Neuron (in vitro differentiated cells): Measurements from ENCODE around the gene PUS10.
A peak's percentile ranks its signal among the peaks of the same experiment; 100 is the strongest.
"Not testable (repeated sequence)": the region's sequence is repeated elsewhere in the genome, so short reads cannot be mapped to it uniquely, and the experiment has no call there.

Experiments used
- H2AFZ ChIP-seq: one replicate; pipeline ENCODE4 v1.6.1; 2013; ENCODE audit warnings: low read depth, mild to moderate bottlenecking, inconsistent platforms, low read length, moderate library complexity
- H3K27me3 ChIP-seq: one replicate; pipeline ENCODE4 v1.6.1; 2013; ENCODE audit warnings: low read length; ENCODE audit not compliant: insufficient read depth
- H3K36me3 ChIP-seq: one replicate; pipeline ENCODE4 v1.6.1; 2013; ENCODE audit warnings: low read length; ENCODE audit not compliant: insufficient read depth
- H3K4me1 ChIP-seq: one replicate; pipeline ENCODE4 v1.6.1; 2013; ENCODE audit warnings: low read length; ENCODE audit not compliant: insufficient read depth
- H3K4me3 ChIP-seq: 2 replicates; pipeline ENCODE4 v1.5.1; 2013; ENCODE audit warnings: mild to moderate bottlenecking, low read length, moderate library complexity
- H3K9me3 ChIP-seq: one replicate; pipeline ENCODE4 v1.6.1; 2013; ENCODE audit warnings: low read length

Gene PUS10

GRCh38 chr2:61021228-61021660 is 3.2 kb upstream of the PUS10 start:
- Histone ChIP-seq H2AFZ (no peak overlapping the region), H3K36me3 (peaks cover 21% of the 10 kb centered on the region), H3K4me3 (no peak overlapping the region), H3K9me3 (peaks cover 9% of the 10 kb centered on the region), H3K27me3 (no peaks in the 10 kb centered on the region), H3K4me1 (peaks cover 12% of the 10 kb centered on the region)

- Histone ChIP-seq H3K27me3 (no peaks in the 10 kb centered on the region), H2AFZ (no peak overlapping the region), H3K36me3 (peaks cover 17% of the 10 kb centered on the region), H3K4me1 (peaks cover 18% of the 10 kb centered on the region), H3K9me3 (peaks cover 9% of the 10 kb centered on the region), H3K4me3 (peak overlapping the region; percentile 94)
These were observed 743 bp upstream of the PUS10 start for GRCh38 chr2:61018798-61019197.

GRCh38 chr2:61018318-61018755 is 282 bp upstream of the PUS10 start:
- H3K4me3 ChIP-seq = peak overlapping the region; percentile 94
- H3K36me3 ChIP-seq = peaks cover 13% of the 10 kb centered on the region
- no peaks in the 10 kb centered on the region for H3K27me3 ChIP-seq
- H3K4me1 ChIP-seq = peaks cover 18% of the 10 kb centered on the region
- H3K9me3 ChIP-seq = peaks cover 9% of the 10 kb centered on the region
- H2AFZ ChIP-seq = peak overlapping the region; percentile 91

GRCh38 chr2:61017003-61017555 is 976 bp downstream of the PUS10 start:
- peaks cover 6% of the 10 kb centered on the region for H3K36me3 ChIP-seq
- peak overlapping the region; percentile 94 for H3K4me3 ChIP-seq

GRCh38 chr2:61016392-61017002 is 1.6 kb downstream of the PUS10 start:
- no peaks in the 10 kb centered on the region for H3K27me3 ChIP-seq
- peak overlapping the region; percentile 94 for H3K4me3 ChIP-seq
- H3K36me3 ChIP-seq = peaks cover 6% of the 10 kb centered on the region
- peaks cover 6% of the 10 kb centered on the region for H3K9me3 ChIP-seq
- H2AFZ ChIP-seq = peak overlapping the region; percentile 91
- H3K4me1 ChIP-seq = peaks cover 18% of the 10 kb centered on the region

More at GRCh38 chr2:61017003-61017555, 976 bp downstream of the PUS10 start:
- Histone ChIP-seq H2AFZ (peak overlapping the region; percentile 91), H3K27me3 (no peaks in the 10 kb centered on the region), H3K9me3 (peaks cover 6% of the 10 kb centered on the region), H3K4me1 (peaks cover 18% of the 10 kb centered on the region)

GRCh38 chr2:61015976-61016375 is 2.1 kb downstream of the PUS10 start:
- Histone ChIP-seq H3K27me3 (no peaks in the 10 kb centered on the region), H3K36me3 (peaks cover 1% of the 10 kb centered on the region), H3K4me3 (peak overlapping the region; percentile 94), H2AFZ (peak overlapping the region; percentile 91), H3K4me1 (peaks cover 18% of the 10 kb centered on the region), H3K9me3 (peaks cover 2% of the 10 kb centered on the region)

- Histone ChIP-seq H2AFZ (no peak overlapping the region), H3K4me3 (no peak overlapping the region), H3K27me3 (no peaks in the 10 kb centered on the region), H3K4me1 (peaks cover 18% of the 10 kb centered on the region), H3K36me3 (no peaks in the 10 kb centered on the region), H3K9me3 (no peaks in the 10 kb centered on the region)
These were observed 3.3 kb downstream of the PUS10 start for GRCh38 chr2:61014763-61015162.

GRCh38 chr2:61013382-61013781 is 4.7 kb downstream of the PUS10 start:
- no peaks in the 10 kb centered on the region for H3K9me3 ChIP-seq
- H3K4me3 ChIP-seq = no peak overlapping the region
- no peaks in the 10 kb centered on the region for H3K27me3 ChIP-seq
- peaks cover 2% of the 10 kb centered on the region for H3K36me3 ChIP-seq
- H2AFZ ChIP-seq = no peak overlapping the region
- peaks cover 12% of the 10 kb centered on the region for H3K4me1 ChIP-seq

- peaks cover 10% of the 10 kb centered on the region for H3K4me1 ChIP-seq
- not testable (repeated sequence) for H3K9me3 ChIP-seq, H3K4me3 ChIP-seq, H2AFZ ChIP-seq, H3K36me3 ChIP-seq, H3K27me3 ChIP-seq
These were observed 5.8 kb downstream of the PUS10 start for GRCh38 chr2:61012303-61012702.

GRCh38 chr2:61011678-61012077 is 6.4 kb downstream of the PUS10 start:
- Histone ChIP-seq H2AFZ (no peak overlapping the region), H3K36me3 (peaks cover 2% of the 10 kb centered on the region), H3K27me3 (no peaks in the 10 kb centered on the region), H3K4me1 (peaks cover 10% of the 10 kb centered on the region), H3K4me3 (no peak overlapping the region), H3K9me3 (no peaks in the 10 kb centered on the region)

- Histone ChIP-seq H3K4me3 (no peak overlapping the region), H3K27me3 (no peaks in the 10 kb centered on the region), H3K36me3 (peaks cover 2% of the 10 kb centered on the region), H3K4me1 (no peaks in the 10 kb centered on the region), H3K9me3 (no peaks in the 10 kb centered on the region), H2AFZ (no peak overlapping the region)
These were observed 8.7 kb downstream of the PUS10 start for GRCh38 chr2:61009355-61009754.

GRCh38 chr2:61006486-61007105 is 11.5 kb downstream of the PUS10 start:
- H3K9me3 ChIP-seq = no peaks in the 10 kb centered on the region
- H3K4me3 ChIP-seq = no peak overlapping the region
- H3K36me3 ChIP-seq = peaks cover 2% of the 10 kb centered on the region
- H2AFZ ChIP-seq = no peak overlapping the region
- H3K4me1 ChIP-seq = no peaks in the 10 kb centered on the region
- H3K27me3 ChIP-seq = no peaks in the 10 kb centered on the region

- H3K36me3 ChIP-seq = peaks cover 2% of the 10 kb centered on the region
- H2AFZ ChIP-seq = no peak overlapping the region
- H3K27me3 ChIP-seq = no peaks in the 10 kb centered on the region
- no peak overlapping the region for H3K4me3 ChIP-seq
- no peaks in the 10 kb centered on the region for H3K4me1 ChIP-seq
- H3K9me3 ChIP-seq = no peaks in the 10 kb centered on the region
These were observed 12.3 kb downstream of the PUS10 start for GRCh38 chr2:61005736-61006135.
